Measurements from ENCODE around the gene STAM. TPM values are rescaled to one million over a fixed set of nuclear protein-coding genes. Genes with fewer than 3 reads are reported as not detected.

STAM gene
- total RNA-seq, 5 donors from 2014 or later (not counting 1 experiment from before 2014, with no cell fraction given), result 18.6 to 42.7 (median 25.7) TPM

- no peaks in the 10 kb centered on the region for H3K36me3 ChIP-seq (ENCODE audit: control insufficient read depth in 2 of 2, extremely low read depth in 1 of 2, insufficient read depth in 1 of 2, low read length in 1 of 2)
- H3K4me3 ChIP-seq (ENCODE audit: control insufficient read depth in 1 of 2, extremely low read depth in 1 of 2, low read length in 1 of 2), result no peak overlapping the region
- ChIA-PET CTCF (interaction anchor here (0.6 to 1.0 kb wide), 4 partner anchors 12 to 1294 kb away, joined by 3 to 6 read pairs (median 4); partner anchors contain the start of gene PTER (in 1 of the 2)), POLR2A (no interaction called here)
- no peaks in the 10 kb centered on the region for H3K9me3 ChIP-seq
- Mint-ChIP-seq H3K27ac (no peak overlapping the region), H3K36me3 (no peaks in the 10 kb centered on the region), H3K9me3 (no peaks in the 10 kb centered on the region), H3K27me3 (no peaks in the 10 kb centered on the region), H3K4me1 (no peaks in the 10 kb centered on the region), H3K4me3 (no peak overlapping the region)
- no peaks in the 10 kb centered on the region for H3K27me3 ChIP-seq (replicated peaks in 1 of 2; ENCODE audit: control insufficient read depth in 2 of 2, extremely low read depth in 1 of 2, insufficient read depth in 2 of 2, low read length in 1 of 2)
- no peak overlapping the region for H3K27ac ChIP-seq (ENCODE audit: low read length)
- no peaks in the 10 kb centered on the region for H3K4me1 ChIP-seq (ENCODE audit: control insufficient read depth in 1 of 2, extremely low read depth in 1 of 2, insufficient read depth in 2 of 2, low read length in 2 of 2)
- 95% methylated on average over 4 of the region's 8 CpGs for WGBS (ENCODE audit: insufficient coverage)
- no peak for DNase-seq
- no peak for ATAC-seq (replicated peaks in 1 of 4)
These were observed 86.7 kb downstream of the STAM start for GRCh38 chr10:17730667-17731066.

- no peaks in the 10 kb centered on the region for H3K36me3 Mint-ChIP-seq
- Histone ChIP-seq H3K4me1 (ENCODE audit: control insufficient read depth in 1 of 2, extremely low read depth in 1 of 2, insufficient read depth in 2 of 2, low read length in 2 of 2) (no peaks in the 10 kb centered on the region), H3K36me3 (ENCODE audit: control insufficient read depth in 2 of 2, extremely low read depth in 1 of 2, insufficient read depth in 1 of 2, low read length in 1 of 2) (no peaks in the 10 kb centered on the region), H3K4me3 (ENCODE audit: control insufficient read depth in 1 of 2, extremely low read depth in 1 of 2, low read length in 1 of 2) (no peak overlapping the region), H3K27ac (ENCODE audit: low read length) (no peak overlapping the region), H3K27me3 (replicated peaks in 1 of 2; ENCODE audit: control insufficient read depth in 2 of 2, extremely low read depth in 1 of 2, insufficient read depth in 2 of 2, low read length in 1 of 2) (no peaks in the 10 kb centered on the region), H3K9me3 (no peaks in the 10 kb centered on the region)
- ChIA-PET POLR2A (no interaction called here), CTCF (interaction anchor here in 1 of 2 donors (1.1 kb wide), 1 partner anchor 901 kb away, joined by 3 read pairs; no protein-coding TSS in a partner anchor)
- no peak overlapping the region for H3K27ac Mint-ChIP-seq
- no peaks in the 10 kb centered on the region for H3K4me1 Mint-ChIP-seq
- no peaks in the 10 kb centered on the region for H3K27me3 Mint-ChIP-seq
- WGBS (ENCODE audit: insufficient coverage), result 54% methylated on average over 2 of the region's 4 CpGs
- DNase-seq (no peak), ATAC-seq (replicated peaks in 1 of 4) (no peak)
- no peak overlapping the region for H3K4me3 Mint-ChIP-seq
- no peaks in the 10 kb centered on the region for H3K9me3 Mint-ChIP-seq
These were observed 87.5 kb downstream of the STAM start for GRCh38 chr10:17731331-17732020.

GRCh38 chr10:17733620-17734019, 89.7 kb downstream of the STAM start:
- Histone ChIP-seq H3K27ac (ENCODE audit: low read length) (no peak overlapping the region), H3K27me3 (replicated peaks in 1 of 2; ENCODE audit: control insufficient read depth in 2 of 2, extremely low read depth in 1 of 2, insufficient read depth in 2 of 2, low read length in 1 of 2) (no peaks in the 10 kb centered on the region), H3K9me3 (no peaks in the 10 kb centered on the region), H3K4me1 (ENCODE audit: control insufficient read depth in 1 of 2, extremely low read depth in 1 of 2, insufficient read depth in 2 of 2, low read length in 2 of 2) (no peaks in the 10 kb centered on the region), H3K36me3 (ENCODE audit: control insufficient read depth in 2 of 2, extremely low read depth in 1 of 2, insufficient read depth in 1 of 2, low read length in 1 of 2) (no peaks in the 10 kb centered on the region), H3K4me3 (ENCODE audit: control insufficient read depth in 1 of 2, extremely low read depth in 1 of 2, low read length in 1 of 2) (no peak overlapping the region)
- H3K9me3 Mint-ChIP-seq, result no peaks in the 10 kb centered on the region
- no peak overlapping the region for H3K27ac Mint-ChIP-seq
- H3K4me1 Mint-ChIP-seq, result peaks cover 0 to 4% (median 0%) of the 10 kb centered on the region in 3 donors
- CTCF ChIA-PET, result no interaction called here
- no peaks in the 10 kb centered on the region for H3K36me3 Mint-ChIP-seq
- POLR2A ChIA-PET, result no interaction called here
- H3K4me3 Mint-ChIP-seq, result no peak overlapping the region
- H3K27me3 Mint-ChIP-seq, result no peaks in the 10 kb centered on the region
- 92% methylated on average over 6 of the region's 6 CpGs for whole genome bisulfite sequencing (ENCODE audit: insufficient coverage)
- ATAC-seq (replicated peaks in 1 of 4) (no peak), DNase-seq (no peak)

- CTCF ChIA-PET, result no interaction called here
- H3K9me3 Mint-ChIP-seq, result no peaks in the 10 kb centered on the region
- no peak overlapping the region for H3K4me3 Mint-ChIP-seq
- Histone ChIP-seq H3K27me3 (replicated peaks in 1 of 2; ENCODE audit: control insufficient read depth in 2 of 2, extremely low read depth in 1 of 2, insufficient read depth in 2 of 2, low read length in 1 of 2) (no peaks in the 10 kb centered on the region), H3K4me3 (ENCODE audit: control insufficient read depth in 1 of 2, extremely low read depth in 1 of 2, low read length in 1 of 2) (no peak overlapping the region), H3K36me3 (ENCODE audit: control insufficient read depth in 2 of 2, extremely low read depth in 1 of 2, insufficient read depth in 1 of 2, low read length in 1 of 2) (no peaks in the 10 kb centered on the region), H3K27ac (ENCODE audit: low read length) (no peak overlapping the region), H3K4me1 (ENCODE audit: control insufficient read depth in 1 of 2, extremely low read depth in 1 of 2, insufficient read depth in 2 of 2, low read length in 2 of 2) (no peaks in the 10 kb centered on the region), H3K9me3 (no peaks in the 10 kb centered on the region)
- H3K27me3 Mint-ChIP-seq, result no peaks in the 10 kb centered on the region
- ATAC-seq (replicated peaks in 1 of 4) (no peak), DNase-seq (no peak)
- H3K4me1 Mint-ChIP-seq, result peaks cover 0 to 4% (median 0%) of the 10 kb centered on the region in 3 donors
- H3K27ac Mint-ChIP-seq, result no peak overlapping the region
- POLR2A ChIA-PET, result no interaction called here
- no peaks in the 10 kb centered on the region for H3K36me3 Mint-ChIP-seq
- WGBS (ENCODE audit: insufficient coverage), result 85% methylated on average over 7 of the region's 9 CpGs
These were observed 90.6 kb downstream of the STAM start for GRCh38 chr10:17734432-17735080.

DNA sequence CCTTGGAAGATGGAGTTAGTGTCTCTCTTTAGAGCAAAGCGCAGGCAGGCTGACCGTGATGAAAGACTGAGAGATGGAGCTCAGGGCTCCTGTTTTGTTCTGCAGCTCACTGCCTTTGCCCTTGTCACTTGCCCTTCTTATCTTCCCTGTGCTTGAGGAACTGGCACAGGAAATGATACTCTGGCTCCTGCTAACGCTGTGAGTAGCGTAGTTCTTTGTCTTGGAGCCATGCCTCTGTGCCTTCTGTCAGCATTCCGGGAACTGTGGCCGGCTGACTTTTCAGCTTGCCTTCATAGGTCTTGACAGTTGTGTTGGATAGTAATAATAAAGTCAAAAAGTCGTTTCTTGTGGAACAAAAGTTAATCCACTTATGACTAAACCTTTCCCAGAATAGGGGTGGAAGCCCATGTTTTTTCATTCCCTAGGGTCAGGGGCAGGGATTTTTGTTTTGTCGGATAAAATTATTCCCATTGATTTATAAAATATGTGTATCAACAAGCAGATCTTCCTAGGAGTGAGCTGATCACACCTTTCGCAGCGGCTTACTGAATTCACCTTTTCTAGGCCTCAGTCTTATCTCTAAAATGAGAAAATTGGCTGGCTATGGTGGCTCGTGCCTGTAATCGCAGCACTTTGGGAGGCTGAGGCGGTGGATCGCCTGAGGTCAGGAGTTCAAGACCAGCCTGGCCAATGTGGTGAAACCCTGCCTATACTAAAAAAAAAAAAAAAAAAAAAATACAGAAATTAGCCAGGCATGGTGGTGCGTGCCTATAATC, 91.4 kb downstream of the STAM start:
- Histone ChIP-seq H3K4me1 (ENCODE audit: control insufficient read depth in 1 of 2, extremely low read depth in 1 of 2, insufficient read depth in 2 of 2, low read length in 2 of 2) (no peaks in the 10 kb centered on the region), H3K4me3 (ENCODE audit: control insufficient read depth in 1 of 2, extremely low read depth in 1 of 2, low read length in 1 of 2) (no peak overlapping the region), H3K9me3 (no peaks in the 10 kb centered on the region), H3K27me3 (replicated peaks in 1 of 2; ENCODE audit: control insufficient read depth in 2 of 2, extremely low read depth in 1 of 2, insufficient read depth in 2 of 2, low read length in 1 of 2) (no peaks in the 10 kb centered on the region), H3K36me3 (ENCODE audit: control insufficient read depth in 2 of 2, extremely low read depth in 1 of 2, insufficient read depth in 1 of 2, low read length in 1 of 2) (no peaks in the 10 kb centered on the region), H3K27ac (ENCODE audit: low read length) (no peak overlapping the region)
- H3K27ac Mint-ChIP-seq, result no peak overlapping the region
- DNase-seq, result no peak
- no peaks in the 10 kb centered on the region for H3K27me3 Mint-ChIP-seq
- no peaks in the 10 kb centered on the region for H3K36me3 Mint-ChIP-seq
- ChIA-PET CTCF (interaction anchor here (0.5 to 1.0 kb wide), 2 partner anchors 91 to 530 kb away, joined by 3 to 4 read pairs; partner anchors contain the start of gene STAM (in 1 of the 2)), POLR2A (interaction anchor here in 1 of 2 donors (0.6 kb wide), 1 partner anchor 29 kb away, joined by 4 read pairs; no protein-coding TSS in a partner anchor)
- peaks cover 0 to 4% (median 0%) of the 10 kb centered on the region in 3 donors for H3K4me1 Mint-ChIP-seq
- no peak overlapping the region for H3K4me3 Mint-ChIP-seq
- H3K9me3 Mint-ChIP-seq, result no peaks in the 10 kb centered on the region
- WGBS (ENCODE audit: insufficient coverage), result 71% methylated on average over 8 of the region's 15 CpGs
- no peak for ATAC-seq (replicated peaks in 1 of 4)

DNA sequence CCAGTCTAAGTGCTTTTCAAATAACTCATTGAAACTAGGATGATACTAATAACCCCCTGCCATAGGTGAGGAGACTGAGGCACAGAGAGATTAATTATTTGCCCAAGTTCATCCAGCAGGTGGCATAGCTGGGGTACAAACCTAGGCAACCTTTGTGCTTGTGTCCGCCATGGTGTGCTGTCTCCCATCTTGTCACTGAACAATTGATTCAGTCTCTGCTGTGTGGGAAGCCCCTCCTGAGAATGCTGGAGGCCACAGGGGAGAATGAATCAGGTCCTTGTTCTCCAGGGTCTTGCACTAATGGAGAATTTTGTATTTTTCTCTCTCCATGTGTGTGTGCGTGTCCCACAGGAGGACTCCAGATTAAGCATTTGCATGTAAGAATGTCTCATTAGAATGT, 92.3 kb downstream of the STAM start:
- POLR2A ChIA-PET, result interaction anchor here in 1 of 2 donors (0.6 kb wide), 1 partner anchor 29 kb away, joined by 4 read pairs; no protein-coding TSS in a partner anchor
- H3K9me3 Mint-ChIP-seq, result no peaks in the 10 kb centered on the region
- H3K27me3 Mint-ChIP-seq, result no peaks in the 10 kb centered on the region
- CTCF ChIA-PET, result interaction anchor here (0.7 to 1.1 kb wide), 4 partner anchors 92 to 128 kb away, joined by 3 to 9 read pairs (median 3); partner anchors contain the start of gene STAM (in 1 of the 2)
- no peak overlapping the region for H3K4me3 Mint-ChIP-seq
- no peaks in the 10 kb centered on the region for H3K36me3 Mint-ChIP-seq
- Histone ChIP-seq H3K36me3 (ENCODE audit: control insufficient read depth in 2 of 2, extremely low read depth in 1 of 2, insufficient read depth in 1 of 2, low read length in 1 of 2) (no peaks in the 10 kb centered on the region), H3K27me3 (replicated peaks in 1 of 2; ENCODE audit: control insufficient read depth in 2 of 2, extremely low read depth in 1 of 2, insufficient read depth in 2 of 2, low read length in 1 of 2) (no peaks in the 10 kb centered on the region), H3K27ac (ENCODE audit: low read length) (no peak overlapping the region), H3K9me3 (no peaks in the 10 kb centered on the region), H3K4me3 (ENCODE audit: control insufficient read depth in 1 of 2, extremely low read depth in 1 of 2, low read length in 1 of 2) (no peak overlapping the region), H3K4me1 (ENCODE audit: control insufficient read depth in 1 of 2, extremely low read depth in 1 of 2, insufficient read depth in 2 of 2, low read length in 2 of 2) (no peaks in the 10 kb centered on the region)
- H3K27ac Mint-ChIP-seq, result no peak overlapping the region
- peaks cover 0 to 4% (median 0%) of the 10 kb centered on the region in 3 donors for H3K4me1 Mint-ChIP-seq
- ATAC-seq (replicated peaks in 1 of 4), result no peak
- DNase-seq, result no peak
- no CpG with 5 or more reads among the region's 2 CpGs for WGBS (ENCODE audit: insufficient coverage)

All from T-cell (primary cell).